Activated CD8-positive, alpha-beta memory T cell treated with anti-CD3 and anti-CD28 coated beads for 36 hours (primary cell): Measurements from ENCODE around the gene SMIM9. TPM values are rescaled to one million over a fixed set of nuclear protein-coding genes. Genes with fewer than 3 reads are reported as not detected.
"Not testable (repeated sequence)": the region's sequence is repeated elsewhere in the genome, so short reads cannot be mapped to it uniquely, and the experiment has no call there.

ENCODE experiments used
- CTCF ChIA-PET: fragments of 350-600 bp; sonication (Branson Sonifier 250); formaldehyde crosslinking; loops from one replicate; lab custom pipeline; 2021; ENCODE audit warnings: antibody characterized with exemption; lab: Charles Lee
- POLR2A ChIA-PET: fragments of 350-600 bp; sonication (Branson Sonifier 250); formaldehyde crosslinking; loops from one replicate; lab custom pipeline; 2021; ENCODE audit warnings: antibody characterized with exemption; lab: Charles Lee
- total RNA-seq, 2 experiments: library from RNA; stranded (reverse); gene quantifications; one replicate each; pipeline ENCODE4 v1.2.3, GENCODE V29; 2021

SMIM9 gene
- total RNA-seq, 2 experiments from 2014 or later: not detected

GRCh38 chrX:154817048-154817618 is 17.3 kb downstream of the SMIM9 start:
- POLR2A ChIA-PET, CTCF ChIA-PET: not testable (repeated sequence)

DNA sequence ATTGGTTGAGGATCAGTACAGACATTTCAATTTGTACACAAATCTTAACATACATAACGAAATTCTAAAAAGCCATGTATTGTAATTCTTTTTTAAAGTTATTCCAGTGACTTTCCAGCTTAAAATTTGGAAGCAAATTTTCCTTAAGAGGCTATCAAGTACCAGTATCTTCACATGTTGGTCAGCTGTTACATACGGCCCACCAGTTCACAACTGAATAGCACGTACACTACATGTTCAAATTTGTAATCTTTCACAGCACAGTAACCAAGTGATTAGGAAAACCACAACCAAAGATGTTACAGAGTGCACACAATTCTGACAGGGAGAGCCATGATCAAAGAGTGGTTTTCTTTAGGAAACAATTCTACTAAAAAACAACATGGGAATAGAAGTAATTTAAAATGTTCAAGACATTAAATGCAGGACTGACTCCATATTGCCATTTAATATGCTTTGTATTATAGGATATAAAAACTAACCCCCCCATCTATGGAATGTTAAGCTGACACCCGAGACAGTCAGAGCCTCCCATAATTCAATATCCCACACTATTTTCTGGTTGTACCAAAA is 18.1 kb downstream of the SMIM9 start:
- POLR2A ChIA-PET, CTCF ChIA-PET: not testable (repeated sequence)

DNA sequence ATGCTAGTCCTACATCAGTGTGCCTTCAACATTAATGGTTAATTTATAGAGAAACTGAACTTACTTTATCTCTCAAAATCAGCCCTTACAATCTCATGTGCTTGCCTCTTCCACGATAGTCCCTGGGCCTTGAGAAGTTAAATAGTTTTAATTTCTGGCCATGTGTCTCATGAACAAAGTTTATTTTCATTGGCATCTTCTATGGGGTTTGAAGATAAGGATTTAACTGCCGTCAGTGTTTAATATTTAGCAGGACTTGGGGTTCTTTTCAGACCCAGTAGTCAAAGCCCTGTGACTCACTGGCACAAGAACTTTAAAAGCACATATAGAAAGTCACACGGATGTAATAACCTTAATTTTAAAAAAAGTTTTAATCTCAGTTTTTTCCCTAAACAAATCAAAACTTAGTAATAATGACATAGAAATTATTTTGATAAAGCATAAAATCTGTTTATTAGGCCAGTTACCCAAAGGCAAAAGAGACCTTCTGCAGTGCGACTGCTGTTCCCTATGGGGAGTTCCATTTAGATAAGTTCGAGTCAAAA is 19.1 kb downstream of the SMIM9 start:
- ChIA-PET CTCF (no interaction called here), POLR2A (no interaction called here)

DNA sequence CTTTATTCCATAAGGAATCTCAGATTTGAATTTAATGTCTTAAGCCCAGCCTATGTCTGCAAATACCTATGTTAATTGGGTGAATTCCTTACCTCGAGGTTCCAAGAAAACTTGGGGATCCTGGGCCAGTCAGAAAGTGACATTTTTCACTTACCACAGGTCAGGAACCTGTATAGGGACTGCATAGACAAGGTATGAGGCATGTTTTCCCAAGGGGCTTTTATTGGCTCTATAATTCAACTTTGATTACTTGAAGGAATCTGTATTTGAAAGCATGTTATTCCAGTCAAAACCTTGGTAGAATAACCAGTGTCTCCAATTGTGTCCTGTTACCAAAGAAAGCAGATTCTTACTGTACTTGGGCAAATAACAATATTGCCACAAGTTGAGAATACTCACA is 20.7 kb downstream of the SMIM9 start:
- ChIA-PET CTCF (no interaction called here), POLR2A (no interaction called here)

GRCh38 chrX:154812341-154813101 is 21.9 kb downstream of the SMIM9 start:
- ChIA-PET CTCF (no interaction called here), POLR2A (no interaction called here)

DNA sequence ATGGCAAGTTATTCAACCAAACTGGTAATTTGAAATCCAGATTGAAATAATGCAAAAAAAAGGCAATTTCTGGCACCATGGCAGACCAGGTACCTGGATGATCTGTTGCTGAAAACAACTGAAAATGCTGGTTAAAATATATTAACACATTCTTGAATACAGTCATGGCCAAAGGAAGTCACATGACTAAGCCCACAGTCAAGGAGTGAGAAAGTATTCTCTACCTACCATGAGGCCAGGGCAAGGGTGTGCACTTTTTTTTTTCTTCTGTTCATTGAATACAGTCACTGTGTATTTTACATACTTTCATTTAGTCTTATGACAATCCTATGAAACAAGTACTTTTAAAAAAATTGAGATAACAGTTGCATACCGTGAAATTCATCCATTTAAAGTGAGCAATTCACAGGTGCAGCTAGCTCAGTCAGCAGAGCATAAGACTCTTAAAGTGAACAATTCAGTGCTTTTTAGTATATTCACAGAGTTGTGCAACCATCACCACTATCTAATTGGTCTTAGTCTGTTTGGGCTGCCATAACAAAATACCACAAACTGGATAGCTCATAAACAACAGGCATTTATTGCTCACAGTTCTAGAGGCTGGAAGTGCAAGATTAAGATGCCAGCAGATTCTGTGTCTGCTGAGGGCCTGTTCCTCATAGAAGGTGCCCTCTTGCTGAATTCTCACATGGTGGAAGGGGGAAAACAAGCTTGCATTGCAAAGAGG is 24.4 kb downstream of the SMIM9 start:
- CTCF ChIA-PET: interaction anchor here (2.1 kb wide), 1 partner anchor 11 kb away, joined by 5 read pairs; no protein-coding TSS in a partner anchor

DNA sequence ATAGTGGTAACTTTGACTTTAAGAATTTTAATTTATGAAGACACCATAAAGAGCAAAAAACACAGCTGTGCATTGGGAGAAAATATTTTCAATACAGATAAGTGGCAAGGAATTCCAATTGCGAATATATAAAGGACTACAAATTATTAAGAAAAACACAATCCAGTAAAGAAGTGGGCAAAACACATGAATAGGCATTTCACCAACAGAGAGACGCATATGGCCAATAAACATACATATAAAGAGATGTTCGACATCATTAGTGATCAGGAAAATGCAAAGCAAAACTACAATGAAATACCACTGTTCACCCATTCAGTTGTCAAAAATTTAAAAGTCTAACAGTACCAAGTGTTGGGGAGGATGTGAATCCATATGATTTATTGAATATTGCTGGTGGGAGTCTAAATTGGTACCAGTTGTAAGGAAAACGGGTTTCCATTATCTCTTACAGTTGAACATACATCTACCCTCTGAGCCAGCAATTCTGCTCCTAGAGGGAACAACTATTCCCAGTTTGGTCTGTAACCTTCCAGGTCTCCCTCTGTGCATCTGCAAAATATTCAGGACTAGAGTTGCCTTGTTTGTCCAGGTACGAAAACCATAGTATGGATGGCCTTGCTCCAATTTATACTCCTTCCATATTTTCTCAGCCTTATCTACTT is 27.5 kb downstream of the SMIM9 start:
- CTCF ChIA-PET: no interaction called here
- POLR2A ChIA-PET: no interaction called here

More for the DNA sequence above, 24.4 kb downstream of the SMIM9 start:
- POLR2A ChIA-PET: no interaction called here

DNA sequence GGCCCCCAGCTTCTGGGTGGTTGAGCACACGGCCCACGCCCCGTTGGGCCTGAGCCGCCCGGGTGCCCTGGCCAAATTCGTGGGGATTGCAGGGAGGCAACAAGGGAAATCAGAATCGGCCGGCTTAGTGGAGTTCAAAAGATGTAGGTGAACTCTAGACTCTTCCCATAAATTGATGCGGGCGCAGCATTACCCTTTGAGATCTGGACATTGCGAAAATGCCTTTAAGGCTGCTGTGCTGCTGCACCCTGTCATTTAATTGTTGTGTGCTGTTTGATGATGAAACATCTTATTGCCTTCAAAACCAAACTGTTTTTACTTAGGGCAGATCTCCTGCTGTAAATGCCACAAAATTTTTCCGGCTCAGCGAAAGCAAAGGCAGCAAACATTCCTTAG is 28.8 kb downstream of the SMIM9 start:
- POLR2A ChIA-PET: no interaction called here

GRCh38 chrX:154804957-154805695 is 29.3 kb downstream of the SMIM9 start, which contains the start of gene MPP1:
Gene MPP1, minus strand, starts transcription at chrX:154805485. Its CDS starts 112 bp downstream, at chrX:154805373.
- ChIA-PET POLR2A (no interaction called here), CTCF (no interaction called here)

More for the DNA sequence above, 28.8 kb downstream of the SMIM9 start:
- CTCF ChIA-PET: no interaction called here

- ChIA-PET POLR2A (interaction anchor here (0.7 kb wide), 1 partner anchor 304 kb away, joined by 4 read pairs; no protein-coding TSS in a partner anchor), CTCF (no interaction called here)
Measured at GRCh38 chrX:154804261-154804956, 30.1 kb downstream of the SMIM9 start.

- CTCF ChIA-PET: no interaction called here
- POLR2A ChIA-PET: no interaction called here
Measured at GRCh38 chrX:154802947-154803346, 31.5 kb downstream of the SMIM9 start.

GRCh38 chrX:154800478-154801210 is 33.8 kb downstream of the SMIM9 start:
- ChIA-PET CTCF (no interaction called here), POLR2A (no interaction called here)

GRCh38 chrX:154799556-154800348 is 34.7 kb downstream of the SMIM9 start:
- POLR2A ChIA-PET: interaction anchor here (1.5 kb wide), 1 partner anchor 36 kb away, joined by 3 read pairs; no protein-coding TSS in a partner anchor
- CTCF ChIA-PET: interaction anchor here (2.0 kb wide), 1 partner anchor 10 kb away, joined by 5 read pairs; no protein-coding TSS in a partner anchor

- CTCF ChIA-PET: no interaction called here
- POLR2A ChIA-PET: no interaction called here
Measured at GRCh38 chrX:154797006-154797405, 37.5 kb downstream of the SMIM9 start.

DNA sequence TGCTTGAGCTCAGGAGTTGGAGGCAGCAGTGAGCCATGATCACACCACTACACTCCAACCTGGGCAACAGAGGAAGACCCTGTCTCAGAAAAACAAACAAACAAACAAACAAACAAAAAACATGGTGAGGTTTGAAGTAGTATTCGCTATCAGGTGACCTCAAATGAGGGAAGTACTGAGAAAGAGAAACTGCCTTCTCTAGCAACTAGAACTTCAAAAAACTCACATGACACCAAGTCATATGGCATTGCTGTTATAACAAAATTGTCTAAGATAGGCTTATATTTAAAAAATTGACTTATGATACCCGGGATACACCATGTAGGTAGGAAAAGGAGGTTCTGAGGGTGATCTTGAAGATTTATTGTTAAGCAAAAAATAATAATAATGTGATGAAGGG is 39.4 kb downstream of the SMIM9 start:
- CTCF ChIA-PET: no interaction called here
- POLR2A ChIA-PET: no interaction called here

DNA sequence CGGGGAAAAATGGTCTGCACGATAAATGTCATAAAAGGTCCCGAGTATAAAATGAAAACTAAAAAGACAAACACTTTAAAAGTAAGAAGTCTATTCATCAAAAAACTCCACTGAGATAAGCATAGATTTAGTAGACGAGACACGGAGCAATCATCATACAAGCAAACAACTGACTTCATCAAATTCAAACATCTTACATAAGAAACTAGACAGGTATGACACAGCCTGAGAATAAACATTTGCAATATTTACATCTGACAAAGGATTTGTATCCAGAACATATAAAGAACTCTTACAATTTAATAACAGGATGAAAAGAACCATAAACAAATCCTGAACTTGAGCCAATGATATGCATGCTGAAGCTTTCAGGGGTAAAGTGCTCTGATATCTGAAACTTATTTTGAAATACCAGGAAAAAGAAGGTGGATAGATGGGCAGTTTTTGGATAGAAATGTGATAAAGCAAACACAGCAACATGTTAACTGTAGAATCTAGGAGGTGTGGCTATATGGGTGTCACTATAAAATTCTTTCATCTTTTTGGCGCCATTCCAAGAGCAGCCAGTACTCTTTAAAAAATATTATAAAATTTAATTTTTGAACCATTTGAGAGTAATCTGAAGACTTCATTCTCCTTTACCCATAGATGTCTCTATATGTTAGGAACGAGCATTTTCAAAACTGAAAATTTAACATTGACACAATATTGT is 41.2 kb downstream of the SMIM9 start:
- ChIA-PET CTCF (no interaction called here), POLR2A (no interaction called here)
